Breast epithelium (tissue), 4 donors: Measurements from ENCODE around the gene SORL1. TPM values are rescaled to one million over a fixed set of nuclear protein-coding genes. Genes with fewer than 3 reads are reported as not detected.
A peak's percentile ranks its signal among the peaks of the same experiment; 100 is the strongest.

Experiments
- DNase-seq, 2 donors: peaks; one replicate each; pipeline ENCODE4 v3.0.0-alpha.2; 2019; ENCODE audit warnings: low spot score in 2 of 2
- H3K27ac ChIP-seq, 2 donors: fragments of 200-600 bp; sonication (generic) in 1 of 2; one replicate each; pipeline ENCODE4 v1.5.1; 2016 to 2019; ENCODE audit warnings: mild to moderate bottlenecking in 1 of 2
- H3K27me3 ChIP-seq, 2 donors: fragments of 200-600 bp; sonication (generic) in 1 of 2; one replicate each; pipeline versions ENCODE4 v1.5.1 to v1.6.0; 2017 to 2019; ENCODE audit warnings: control low read depth in 1 of 2, mild to moderate bottlenecking in 1 of 2
- H3K36me3 ChIP-seq: fragments of 200-600 bp; one replicate; pipeline ENCODE4 v1.5.1; 2019
- H3K4me1 ChIP-seq, 2 donors: fragments of 200-600 bp; sonication (generic); one replicate each; pipeline ENCODE4 v1.5.1; 2016 to 2019; ENCODE audit warnings: control low read depth in 1 of 2
- H3K4me3 ChIP-seq, 3 donors: fragments of 200-600 bp; sonication (generic); 1 replicate in 2 of 3; 2 replicates in 1 of 3; pipeline ENCODE4 v1.5.1; 2016 to 2019; ENCODE audit warnings: mild to moderate bottlenecking in 3 of 3, moderate library complexity in 2 of 3
- H3K9me3 ChIP-seq, 2 donors: fragments of 200-600 bp; sonication (generic) in 1 of 2; one replicate each; pipeline ENCODE4 v1.5.1; 2016 to 2019; ENCODE audit warnings: control low read depth in 1 of 2
- POLR2A ChIP-seq: fragments of 450-650 bp; IDR thresholded peaks from one replicate; pipeline ENCODE4 v1.6.1; 2016; ENCODE audit warnings: antibody characterized with exemption, mild to moderate bottlenecking, moderate library complexity
- POLR2AphosphoS5 ChIP-seq, 3 donors: sonication (generic); formaldehyde crosslinking; IDR thresholded peaks; one replicate each; pipeline ENCODE4 v1.6.1; 2017; ENCODE audit warnings: antibody characterized with exemption in 3 of 3
- intact Hi-C: fragments of 100-400 bp; cut with DNase I; formaldehyde crosslinking; loops from one replicate; pipeline ENCODE4 v1.15.1; 2023; ENCODE audit warnings: low total_unique reads
- total RNA-seq, 3 donors: library from RNA; depleted of rRNA; stranded (reverse); fragments of >200 nt; gene quantifications; one replicate each; pipeline ENCODE4 v1.1.0, GENCODE V29; 2016
- TF ChIP-seq, protein P1 (sequence below), 3 donors: fragments of 450-650 bp; IDR thresholded peaks; one replicate each; pipeline ENCODE4 v1.5.1; 2016 to 2017; ENCODE audit warnings: antibody characterized with exemption in 3 of 3, mild to moderate bottlenecking in 3 of 3, moderate library complexity in 3 of 3

The SORL1 gene
- total RNA-seq, 3 donors from 2014 or later = 3.5 to 64.0 (median 50.8) TPM

DNA sequence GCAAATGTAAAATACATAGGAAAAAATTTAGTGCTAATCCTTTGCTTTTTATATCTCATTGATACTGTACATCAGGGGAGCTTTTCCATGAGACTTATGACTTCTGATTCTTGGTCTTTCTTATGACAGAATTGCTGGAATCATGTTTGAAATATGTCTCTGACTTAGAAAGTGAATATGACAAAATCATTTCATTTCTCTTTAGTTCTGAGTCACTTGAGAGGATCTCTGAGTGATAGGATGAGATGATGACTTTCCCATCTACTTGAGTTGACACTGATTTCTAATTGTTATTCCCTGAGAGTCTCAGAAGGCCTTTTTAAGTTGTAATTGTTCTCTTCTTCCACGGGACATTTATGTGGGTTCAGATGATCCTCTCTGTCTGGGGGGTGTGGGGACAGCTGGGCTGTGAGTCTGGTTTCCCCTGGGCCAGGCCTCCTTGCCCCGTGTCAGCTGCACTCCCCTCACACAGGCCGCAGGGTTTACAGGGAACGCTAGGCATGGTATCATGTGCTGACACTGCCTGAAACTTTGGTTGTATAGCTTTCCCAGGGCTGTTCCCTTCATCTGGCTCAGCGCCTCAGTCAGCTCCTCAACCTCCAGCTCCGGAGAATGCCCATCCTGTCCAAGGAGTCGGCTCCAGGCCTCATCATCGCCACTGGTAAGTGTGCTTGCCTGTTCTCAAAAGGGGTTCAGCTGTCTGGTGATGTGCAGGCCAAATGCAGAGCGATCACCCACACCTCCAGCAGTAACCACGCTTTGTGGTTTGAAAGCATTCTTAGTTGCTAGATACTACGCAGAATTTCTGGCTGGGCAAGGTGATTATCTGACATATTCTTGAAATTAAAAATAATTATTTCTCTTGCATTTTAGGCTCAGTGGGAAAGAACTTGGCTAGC is 70.2 kb downstream of the SORL1 start:
- no peaks in the 10 kb centered on the region for H3K27me3 ChIP-seq
- intact Hi-C loops = no loop called here
- H3K27ac ChIP-seq = no peak overlapping the region
- no peak overlapping the region for H3K4me3 ChIP-seq
- H3K36me3 ChIP-seq = no peaks in the 10 kb centered on the region
- H3K4me1 ChIP-seq = no peaks in the 10 kb centered on the region
- peaks cover 0 to 9% of the 10 kb centered on the region in 2 donors for H3K9me3 ChIP-seq
- TF ChIP-seq, protein P1, sequence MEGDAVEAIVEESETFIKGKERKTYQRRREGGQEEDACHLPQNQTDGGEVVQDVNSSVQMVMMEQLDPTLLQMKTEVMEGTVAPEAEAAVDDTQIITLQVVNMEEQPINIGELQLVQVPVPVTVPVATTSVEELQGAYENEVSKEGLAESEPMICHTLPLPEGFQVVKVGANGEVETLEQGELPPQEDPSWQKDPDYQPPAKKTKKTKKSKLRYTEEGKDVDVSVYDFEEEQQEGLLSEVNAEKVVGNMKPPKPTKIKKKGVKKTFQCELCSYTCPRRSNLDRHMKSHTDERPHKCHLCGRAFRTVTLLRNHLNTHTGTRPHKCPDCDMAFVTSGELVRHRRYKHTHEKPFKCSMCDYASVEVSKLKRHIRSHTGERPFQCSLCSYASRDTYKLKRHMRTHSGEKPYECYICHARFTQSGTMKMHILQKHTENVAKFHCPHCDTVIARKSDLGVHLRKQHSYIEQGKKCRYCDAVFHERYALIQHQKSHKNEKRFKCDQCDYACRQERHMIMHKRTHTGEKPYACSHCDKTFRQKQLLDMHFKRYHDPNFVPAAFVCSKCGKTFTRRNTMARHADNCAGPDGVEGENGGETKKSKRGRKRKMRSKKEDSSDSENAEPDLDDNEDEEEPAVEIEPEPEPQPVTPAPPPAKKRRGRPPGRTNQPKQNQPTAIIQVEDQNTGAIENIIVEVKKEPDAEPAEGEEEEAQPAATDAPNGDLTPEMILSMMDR (IDR thresholded peaks at IDR 0.05) = no peak
- TF ChIP-seq POLR2A = no peak
- TF ChIP-seq POLR2AphosphoS5 (IDR thresholded peaks at IDR 0.05) = no peak
- DNase-seq = no peak

DNA sequence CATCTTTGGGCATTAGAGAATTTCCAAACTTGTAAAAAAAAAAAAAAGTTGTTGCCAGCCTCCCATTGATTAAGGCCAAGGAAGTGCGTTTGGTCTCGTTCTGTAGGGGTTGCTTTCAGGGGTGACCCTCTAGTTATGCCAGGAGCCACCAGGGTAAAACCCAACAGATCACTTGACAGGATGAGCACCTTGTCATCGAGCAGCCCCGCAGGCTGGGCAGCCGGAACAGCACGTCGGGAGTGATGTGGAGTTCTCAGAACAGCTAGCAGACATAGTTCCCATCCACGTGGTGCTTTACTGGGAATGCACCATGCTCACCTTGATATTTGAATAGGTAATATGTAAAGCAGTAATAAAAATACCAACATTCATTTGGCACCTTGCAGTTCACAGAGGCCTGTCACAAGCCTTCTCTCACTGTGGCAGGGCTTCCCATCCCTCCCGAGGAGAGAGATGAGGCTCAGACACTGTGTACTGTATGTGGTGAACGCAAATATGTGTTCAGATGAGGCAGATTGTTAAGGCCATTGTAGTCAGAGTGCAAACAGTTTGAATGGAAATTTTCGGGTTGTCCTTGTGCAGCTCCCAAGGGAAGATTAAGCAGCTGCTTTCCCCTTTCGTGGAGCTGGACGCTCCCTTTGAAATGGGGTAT is 71.6 kb downstream of the SORL1 start:
- H3K4me3 ChIP-seq = no peak overlapping the region
- H3K36me3 ChIP-seq = no peaks in the 10 kb centered on the region
- intact Hi-C loops = no loop called here

DNA sequence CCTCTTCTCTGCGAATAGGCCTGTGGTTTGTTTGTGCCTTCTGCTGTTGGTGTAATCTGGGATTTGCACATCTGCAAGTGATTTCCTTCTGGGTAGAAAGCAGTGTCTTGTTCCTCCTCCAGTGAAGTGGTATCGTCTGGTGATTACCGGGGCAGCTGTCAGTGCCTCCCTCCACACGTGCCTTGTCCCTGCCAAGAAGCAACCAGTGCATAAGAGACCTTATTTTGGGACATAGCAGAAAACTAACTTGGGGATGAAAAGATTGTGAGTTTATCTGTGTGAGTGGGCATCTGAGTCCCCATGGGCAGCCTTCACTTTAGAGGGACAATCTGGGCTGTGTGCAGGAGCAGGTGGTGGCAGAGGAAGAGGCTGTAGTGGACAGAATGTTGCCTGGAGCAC is 72.1 kb downstream of the SORL1 start:
- intact Hi-C loops = no loop called here
- H3K9me3 ChIP-seq = peaks cover 0 to 9% of the 10 kb centered on the region in 2 donors
- H3K27me3 ChIP-seq = no peaks in the 10 kb centered on the region
- no peak overlapping the region for H3K4me3 ChIP-seq
- H3K27ac ChIP-seq = peak overlapping the region in 1 of 2 donors; percentile 15
- H3K36me3 ChIP-seq = no peaks in the 10 kb centered on the region
- no peaks in the 10 kb centered on the region for H3K4me1 ChIP-seq
- no peak for TF ChIP-seq POLR2A
- DNase-seq = no peak

More for the DNA sequence above, 71.6 kb downstream of the SORL1 start:
- TF ChIP-seq POLR2AphosphoS5 (IDR thresholded peaks at IDR 0.05) (no peak), POLR2A (no peak)
- TF ChIP-seq, protein P1 (IDR thresholded peaks at IDR 0.05) = no peak
- Histone ChIP-seq H3K27me3 (no peaks in the 10 kb centered on the region), H3K4me1 (no peaks in the 10 kb centered on the region), H3K27ac (peak overlapping the region in 1 of 2 donors; percentile 32), H3K9me3 (peaks cover 0 to 9% of the 10 kb centered on the region in 2 donors)
- DNase-seq = no peak

DNA sequence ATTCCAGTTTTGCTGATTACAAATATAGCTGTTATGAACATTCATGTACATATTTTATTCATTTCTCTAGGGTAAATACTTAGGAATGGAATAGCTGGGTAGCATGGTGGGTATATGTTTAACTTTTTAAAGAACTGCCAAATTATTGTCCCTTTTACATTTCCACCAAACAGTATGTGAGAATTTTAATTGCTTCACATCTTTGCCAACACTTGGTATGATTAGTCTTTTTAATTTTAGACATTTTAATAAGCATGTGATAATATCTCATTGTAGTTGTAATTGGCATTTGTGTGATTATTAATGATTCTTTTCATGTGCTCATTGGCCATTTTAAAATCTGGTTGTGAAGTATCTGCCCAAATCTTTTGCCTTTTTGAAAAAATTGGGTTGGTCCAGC is 73.3 kb downstream of the SORL1 start:
- intact Hi-C loops = no loop called here
- H3K4me1 ChIP-seq = no peaks in the 10 kb centered on the region

DNA sequence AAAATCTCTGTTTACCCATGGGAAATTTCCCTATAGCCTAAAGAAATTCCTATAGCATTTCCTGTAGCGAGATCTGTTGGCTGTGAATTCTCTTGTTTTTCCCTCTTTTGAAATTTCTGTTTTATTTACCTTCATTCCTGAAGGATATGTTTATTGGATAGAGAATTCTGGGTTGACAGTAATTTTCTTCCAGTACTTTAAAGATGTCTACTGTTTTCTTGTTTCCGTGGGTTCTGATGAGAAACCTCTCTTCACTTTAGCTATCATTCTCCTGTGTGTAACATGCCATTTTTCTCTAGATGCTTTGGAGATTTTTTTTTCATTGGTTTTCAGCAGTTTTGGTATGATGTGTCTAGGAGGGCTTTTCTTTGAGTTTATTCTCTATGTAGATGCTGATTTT is 78.1 kb downstream of the SORL1 start:
- Histone ChIP-seq H3K27me3 (no peaks in the 10 kb centered on the region), H3K27ac (no peak overlapping the region), H3K4me1 (no peaks in the 10 kb centered on the region), H3K36me3 (no peaks in the 10 kb centered on the region), H3K9me3 (peaks cover 0 to 20% of the 10 kb centered on the region in 2 donors), H3K4me3 (no peak overlapping the region)
- TF ChIP-seq, protein P1 (IDR thresholded peaks at IDR 0.05) = no peak
- TF ChIP-seq POLR2A (no peak), POLR2AphosphoS5 (IDR thresholded peaks at IDR 0.05) (no peak)
- intact Hi-C loops = no loop called here
- DNase-seq = no peak

More for the DNA sequence above, 73.3 kb downstream of the SORL1 start:
- Histone ChIP-seq H3K27me3 (no peaks in the 10 kb centered on the region), H3K9me3 (peaks cover 0 to 20% of the 10 kb centered on the region in 2 donors), H3K27ac (no peak overlapping the region), H3K36me3 (no peaks in the 10 kb centered on the region), H3K4me3 (no peak overlapping the region)
- no peak for DNase-seq
- TF ChIP-seq POLR2AphosphoS5 (IDR thresholded peaks at IDR 0.05) (no peak), POLR2A (no peak)
- TF ChIP-seq, protein P1 (IDR thresholded peaks at IDR 0.05) = no peak
